ENCODE results near the gene PYY.
A peak's percentile ranks its signal among the peaks of the same experiment; 100 is the strongest.

PYY gene

GRCh38 chr17:43914451-43914850 lies 39.3 kb downstream of the PYY start:
- DNase-seq, result no peak

DNA sequence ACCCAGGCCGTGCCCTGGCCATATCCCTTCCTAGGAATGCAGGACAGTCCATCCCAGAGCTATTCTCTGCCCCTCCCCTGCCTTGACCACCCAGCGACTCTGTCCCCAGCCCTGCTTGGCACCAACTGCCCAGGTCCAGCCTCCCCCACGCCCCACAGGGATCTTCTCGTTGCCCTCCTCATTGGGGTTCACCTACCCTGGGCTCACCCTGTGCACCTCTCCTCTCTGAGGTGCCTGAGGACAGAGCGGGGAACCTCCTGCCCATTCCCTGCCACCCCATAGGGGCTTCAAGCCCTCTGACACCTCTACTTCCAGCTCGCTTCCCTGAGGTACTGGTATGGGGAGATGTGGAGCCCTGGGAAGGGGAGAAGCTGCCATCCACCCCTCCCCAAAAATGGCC lies 40.2 kb downstream of the PYY start:
- no peak for DNase-seq

- DNase-seq, result no peak
These were observed 41.0 kb downstream of the PYY start for GRCh38 chr17:43912635-43913304.

DNA sequence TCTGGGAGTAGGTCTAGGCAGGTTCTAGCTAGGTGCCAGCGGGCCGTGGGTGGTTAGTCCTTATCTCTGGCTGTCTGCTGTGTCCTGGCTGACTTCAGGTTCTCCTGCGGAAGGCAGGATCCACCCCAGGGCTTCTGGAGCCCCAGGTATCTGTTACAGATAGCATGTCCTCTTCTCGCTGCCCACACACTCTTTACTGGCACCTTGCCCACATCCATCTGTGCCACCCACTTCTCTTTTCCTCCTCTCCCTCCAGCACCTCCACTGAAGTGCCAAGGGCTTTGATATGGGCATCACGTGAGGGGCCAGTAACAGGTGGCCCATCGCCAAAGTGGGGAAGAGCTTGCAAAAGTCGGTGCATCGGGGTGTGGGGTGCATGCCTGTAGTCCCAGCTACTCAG lies 41.8 kb downstream of the PYY start:
- no peak for DNase-seq

GRCh38 chr17:43909537-43910231 lies 44.1 kb downstream of the PYY start:
- DNase-seq, result no peak

GRCh38 chr17:43907998-43908721 lies 45.6 kb downstream of the PYY start:
- DNase-seq, result peak; percentile 71

GRCh38 chr17:43907425-43907981 lies 46.2 kb downstream of the PYY start, which contains the start of gene MPP2:
Gene MPP2, minus strand, starts transcription at chr17:43907536. Its CDS starts 3,076 bp downstream, at chr17:43904460.
- DNase-seq, result peak; percentile 72

GRCh38 chr17:43906951-43907424 lies 46.8 kb downstream of the PYY start:
- no peak for DNase-seq

DNA sequence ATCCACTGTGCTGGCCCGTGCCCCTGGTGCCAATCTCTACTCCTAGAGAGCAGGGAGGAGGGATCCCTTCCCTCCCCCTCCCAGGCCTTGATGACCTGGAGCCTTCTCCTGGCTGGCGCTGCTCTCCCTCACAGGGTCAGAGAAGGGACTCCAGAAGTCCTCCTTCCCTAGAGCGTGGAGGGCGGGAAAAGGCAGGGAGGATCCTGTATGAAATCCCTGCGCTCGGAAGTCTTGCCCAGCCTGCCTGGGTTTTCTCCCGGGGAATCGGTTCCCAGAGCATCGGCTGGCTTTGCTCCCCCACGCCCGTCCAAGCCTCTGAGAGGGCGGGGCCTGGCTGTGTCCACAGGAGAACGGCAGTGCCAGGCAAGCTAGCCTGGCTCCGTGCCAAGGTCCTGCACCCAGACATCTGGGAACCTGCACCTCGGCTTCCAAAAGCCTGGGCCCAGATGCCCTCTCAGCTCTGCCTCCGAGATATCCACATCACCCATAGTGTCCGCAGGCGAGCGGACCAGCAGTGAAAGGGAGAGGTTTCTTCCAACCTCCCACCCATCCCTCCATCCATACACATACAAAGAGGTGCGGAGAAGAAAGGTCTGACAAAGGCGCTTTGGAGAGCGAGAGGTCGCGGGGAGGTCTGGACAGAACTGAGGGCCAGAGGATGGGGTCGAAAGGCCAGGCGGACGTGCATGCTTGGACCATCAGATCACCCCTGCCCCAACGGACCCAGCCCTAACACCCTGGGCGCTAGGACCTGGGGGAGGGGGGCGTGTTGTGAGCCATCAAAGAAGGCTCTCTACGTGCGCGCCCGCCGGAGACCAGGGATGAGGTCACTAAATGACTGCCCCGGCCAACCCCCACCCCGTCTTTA lies 47.5 kb downstream of the PYY start:
- peak; percentile 62 for DNase-seq

DNA sequence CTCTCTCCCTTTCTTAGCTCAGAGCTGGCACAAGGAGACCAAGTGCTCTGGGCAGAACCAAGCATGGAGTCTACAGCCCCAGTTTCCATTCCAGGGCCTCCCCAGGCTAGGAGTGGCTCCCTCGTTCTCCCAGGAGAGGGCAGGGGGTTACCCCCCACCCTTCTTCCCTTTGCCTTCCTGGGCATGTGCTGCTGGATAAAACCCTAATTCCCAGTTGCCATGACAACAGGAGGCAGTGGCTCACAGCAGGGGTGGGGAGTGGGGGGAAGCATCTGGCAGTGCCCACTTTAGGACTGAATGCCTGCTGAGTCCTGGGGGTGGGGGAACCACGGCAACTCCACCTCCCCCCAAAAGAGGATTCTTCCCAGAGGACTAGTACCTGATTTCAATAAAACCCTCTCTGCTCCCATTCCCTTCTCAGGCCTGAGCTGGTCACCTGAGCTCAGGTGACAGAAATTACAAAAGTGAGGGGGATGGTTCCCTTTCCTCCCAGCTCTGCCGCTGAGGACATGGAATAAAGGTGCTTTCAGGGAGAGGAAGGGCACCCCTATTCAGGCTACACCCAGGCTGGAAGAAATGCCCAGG lies 48.2 kb downstream of the PYY start:
- DNase-seq, result no peak

Measured in fibroblast of skin of abdomen (primary cell).